ENCODE measurements around the gene WDR33.

The WDR33 gene

GRCh38 chr2:127671557-127672302 lies 139.2 kb downstream of the WDR33 start:
- DNase-seq (ENCODE audit: low spot score): no peak

GRCh38 chr2:127670957-127671290 lies 140.0 kb downstream of the WDR33 start:
- DNase-seq (ENCODE audit: low spot score): no peak

- no peak for DNase-seq (ENCODE audit: low spot score)
These were observed 140.7 kb downstream of the WDR33 start for GRCh38 chr2:127670055-127670956.

- DNase-seq (ENCODE audit: low spot score): no peak
These were observed 141.9 kb downstream of the WDR33 start for GRCh38 chr2:127669056-127669455.

GRCh38 chr2:127665267-127665893 lies 145.6 kb downstream of the WDR33 start:
- no peak for DNase-seq (ENCODE audit: low spot score)

DNA sequence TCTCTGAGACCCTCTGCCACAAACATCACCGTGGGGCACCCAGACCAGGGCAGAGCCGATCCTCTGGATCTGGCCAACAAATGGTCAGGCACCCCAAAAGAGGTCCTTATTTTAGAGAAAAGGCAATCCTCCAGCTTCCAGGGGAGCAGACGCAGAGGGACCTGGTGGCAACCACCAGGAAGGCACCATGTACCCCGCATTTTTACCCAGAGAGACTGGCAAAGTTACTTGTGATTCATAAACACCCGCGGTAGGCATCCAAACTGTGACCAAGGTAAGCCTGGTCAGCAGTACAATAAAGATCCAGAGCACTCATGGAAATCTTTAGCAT lies 146.1 kb downstream of the WDR33 start:
- DNase-seq (ENCODE audit: low spot score): no peak

GRCh38 chr2:127664065-127664894 lies 146.7 kb downstream of the WDR33 start:
- peak; percentile 46 for DNase-seq (ENCODE audit: low spot score)

DNA sequence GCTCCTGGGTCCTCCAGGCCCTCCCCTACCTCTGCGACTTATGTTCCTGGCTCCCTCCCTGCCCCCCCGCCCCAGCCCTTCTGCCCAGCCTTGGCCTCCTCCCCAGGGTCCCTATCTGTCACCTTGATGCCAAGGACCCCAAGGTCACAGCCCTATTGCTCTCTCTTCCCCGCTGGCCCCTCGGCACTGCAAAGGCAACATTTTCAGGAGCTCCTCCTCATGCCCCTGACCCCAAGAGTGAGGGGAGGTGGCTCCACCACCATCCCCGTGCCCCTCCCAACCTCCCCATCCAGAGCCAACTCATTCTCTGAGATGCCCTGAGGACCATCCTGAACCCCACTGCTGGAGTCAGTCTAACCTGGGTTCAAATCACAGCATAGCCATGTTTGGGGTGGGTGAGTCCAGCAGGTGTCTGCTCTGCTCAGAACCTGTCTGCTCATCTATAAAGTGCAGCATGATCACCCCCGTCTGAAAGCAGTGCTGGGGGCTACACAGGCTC lies 147.4 kb downstream of the WDR33 start:
- no peak for DNase-seq (ENCODE audit: low spot score)

- no peak for DNase-seq (ENCODE audit: low spot score)
These were observed 147.9 kb downstream of the WDR33 start for GRCh38 chr2:127662937-127663565.

GRCh38 chr2:127661949-127662510 lies 148.9 kb downstream of the WDR33 start:
- DNase-seq (ENCODE audit: low spot score): peak; percentile 87

DNA sequence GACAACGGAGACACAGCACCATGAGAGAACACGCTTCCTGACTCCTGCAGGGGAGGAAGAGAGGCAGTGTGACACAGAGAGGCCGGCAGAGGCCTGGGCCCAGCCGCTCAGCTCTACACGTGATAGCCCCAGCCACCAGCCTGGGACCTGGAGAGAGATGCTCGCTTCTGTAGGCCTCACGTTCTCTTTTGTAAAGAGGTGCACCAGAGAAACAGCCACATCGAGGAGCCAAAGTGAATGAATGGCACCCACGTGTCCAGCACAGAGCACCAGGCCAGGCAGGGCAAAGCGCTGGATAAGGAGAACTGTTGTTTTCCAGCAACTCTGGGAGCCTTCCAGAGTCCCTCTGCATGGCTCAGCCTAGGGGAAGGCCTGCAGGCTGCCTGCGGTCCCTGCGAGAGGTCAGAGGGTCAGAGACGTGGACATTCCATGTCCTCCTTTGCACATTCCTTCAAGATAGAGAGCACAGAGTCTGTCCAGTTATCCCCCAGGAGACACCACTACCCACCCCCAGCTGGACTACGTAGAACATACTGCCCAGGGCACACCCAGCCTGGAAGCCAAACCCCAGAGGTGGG lies 149.8 kb downstream of the WDR33 start:
- DNase-seq (ENCODE audit: low spot score): peak; percentile 57

GRCh38 chr2:127660291-127660578 lies 150.7 kb downstream of the WDR33 start:
- DNase-seq (ENCODE audit: low spot score): no peak

GRCh38 chr2:127659408-127660290 lies 151.3 kb downstream of the WDR33 start:
- no peak for DNase-seq (ENCODE audit: low spot score)

GRCh38 chr2:127658641-127659407 lies 152.1 kb downstream of the WDR33 start:
- no peak for DNase-seq (ENCODE audit: low spot score)

DNA sequence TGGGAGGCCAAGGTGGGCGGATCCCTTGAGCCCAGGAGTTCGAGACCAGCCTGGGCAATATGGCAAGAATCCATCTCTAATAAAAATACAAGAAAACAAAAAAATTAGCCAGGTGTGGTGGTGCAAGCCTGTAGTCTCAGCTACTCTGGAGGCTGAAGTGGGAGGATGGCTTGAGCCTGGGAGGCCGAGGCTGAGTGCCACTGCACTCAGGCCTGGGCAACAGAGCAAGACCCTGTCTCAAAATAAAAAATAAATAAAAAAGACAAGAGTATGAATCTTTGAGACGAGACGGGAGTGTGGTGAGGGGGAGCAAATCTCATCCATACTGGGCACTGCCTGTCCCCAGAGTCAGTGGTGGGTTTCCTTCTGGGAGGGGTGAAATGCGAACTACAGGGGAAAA lies 152.8 kb downstream of the WDR33 start:
- no peak for DNase-seq (ENCODE audit: low spot score)

GRCh38 chr2:127657232-127657595 lies 153.8 kb downstream of the WDR33 start:
- DNase-seq (ENCODE audit: low spot score): no peak

GRCh38 chr2:127656569-127657231 lies 154.3 kb downstream of the WDR33 start:
- DNase-seq (ENCODE audit: low spot score): no peak

DNA sequence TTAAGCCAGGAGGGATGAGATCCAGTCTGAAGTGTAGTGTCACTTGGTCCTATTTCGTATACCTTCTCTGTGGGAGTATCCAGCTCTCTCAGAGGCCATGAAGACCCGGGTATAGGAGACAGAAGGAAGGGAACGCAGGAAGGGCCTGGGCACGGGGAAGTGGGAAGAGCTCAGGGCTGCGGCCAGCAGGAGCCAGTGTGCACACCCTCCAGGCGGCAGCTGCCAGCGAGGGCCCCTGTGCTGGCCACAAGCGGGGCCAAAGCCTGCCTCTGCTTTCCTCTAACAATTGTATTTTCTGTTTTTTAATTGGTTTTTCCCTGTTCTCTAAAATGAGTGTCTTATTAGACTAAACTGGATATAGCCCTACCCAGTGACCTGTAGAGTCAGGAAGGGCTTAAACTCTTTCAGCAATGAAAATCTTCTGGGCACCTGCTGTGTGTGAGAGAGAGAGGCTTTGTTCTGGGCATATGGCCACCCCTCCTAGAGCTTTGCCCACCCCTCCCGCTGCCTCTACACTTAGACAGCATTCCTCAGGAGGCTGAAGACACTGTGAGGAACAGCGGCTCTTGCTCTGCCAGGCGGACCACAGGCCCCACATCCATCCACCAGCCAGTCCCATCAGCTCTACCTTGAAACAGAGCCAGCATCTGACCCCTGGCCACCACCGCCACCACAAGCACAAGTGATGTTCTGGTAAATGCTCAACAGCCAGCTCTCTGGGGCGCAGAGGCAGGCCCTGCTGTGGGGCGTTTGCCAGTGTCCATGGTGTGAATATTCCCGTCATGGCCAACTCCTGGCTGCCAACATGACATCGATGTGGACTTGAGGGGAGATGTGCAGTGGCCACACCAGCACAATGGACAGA lies 155.5 kb downstream of the WDR33 start:
- DNase-seq (ENCODE audit: low spot score): no peak

All from AG20443 (cell line).